HL-60 (cell line): ENCODE data around the gene ZBP1.

ENCODE experiments used
- DNase-seq, 2 experiments: peaks; one replicate each; pipeline ENCODE4 v3.0.0-alpha.2; 2010 to 2020; ENCODE audit warnings: low read depth in 1 of 2, low spot score in 1 of 2
- H3K27ac ChIP-seq: fragments of 250-450 bp; sonication (Bioruptor Pico); replicated peaks from 2 replicates; pipeline ENCODE4 v1.5.1; 2020; ENCODE audit warnings: mild to moderate bottlenecking, moderate library complexity
- H3K27me3 ChIP-seq: fragments of 250-450 bp; sonication (Bioruptor Pico); 2 replicates; pipeline ENCODE4 v1.5.1; 2021; ENCODE audit warnings: mild to moderate bottlenecking, moderate library complexity; ENCODE audit not compliant: insufficient read depth, poor library complexity, severe bottlenecking
- H3K4me3 ChIP-seq: replicated peaks from 2 replicates; pipeline ENCODE4 v1.5.1; 2011; ENCODE audit warnings: mild to moderate bottlenecking, control low read depth, low read length; ENCODE audit not compliant: insufficient read depth
- GABPA ChIP-seq: IDR thresholded peaks from 2 replicates; pipeline ENCODE4 v1.6.1; 2012; ENCODE audit warnings: low read depth
- POLR2AphosphoS5 ChIP-seq: IDR thresholded peaks from 2 replicates; pipeline ENCODE4 v1.6.1; 2012; ENCODE audit warnings: low read depth
- SPI1 ChIP-seq: IDR thresholded peaks from 2 replicates; pipeline ENCODE4 v1.6.1; 2012; ENCODE audit warnings: low read depth, mild to moderate bottlenecking, borderline replicate concordance
- TF ChIP-seq, protein P1 (sequence below): IDR thresholded peaks from 2 replicates; pipeline ENCODE4 v1.6.1; 2012; ENCODE audit warnings: low read depth; ENCODE audit not compliant: insufficient replicate concordance
- TF ChIP-seq, protein P2 (sequence below): IDR thresholded peaks from one replicate; pipeline ENCODE4 v1.5.1; 2011; ENCODE audit warnings: low read length, control low read depth, inconsistent platforms; ENCODE audit not compliant: insufficient read depth

Gene ZBP1

DNA sequence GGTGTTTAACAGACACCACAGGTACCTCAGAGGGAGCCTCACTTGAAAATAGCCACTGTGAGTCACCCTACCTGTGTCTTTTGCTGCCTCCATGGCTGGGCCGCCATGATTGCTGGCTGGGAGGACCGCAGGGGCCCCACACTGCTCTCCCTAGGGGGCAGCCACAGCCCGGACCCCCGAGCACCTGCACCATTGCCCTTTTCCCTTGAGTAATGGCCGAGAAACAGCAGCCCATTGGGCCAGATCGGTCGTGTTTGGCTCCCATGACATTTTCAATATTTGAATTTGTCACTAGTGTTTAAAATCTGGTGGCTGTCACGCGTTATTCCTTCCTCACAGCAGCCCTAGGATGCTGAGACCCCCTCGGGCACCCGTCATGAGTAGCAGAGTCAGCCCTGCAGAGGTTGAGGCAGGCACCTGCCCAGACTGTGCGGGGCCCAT is 6.7 kb downstream of the ZBP1 start:
- no peak for DNase-seq
- no peak overlapping the region for H3K27ac ChIP-seq
- no peak overlapping the region for H3K4me3 ChIP-seq
- TF ChIP-seq, protein P1, sequence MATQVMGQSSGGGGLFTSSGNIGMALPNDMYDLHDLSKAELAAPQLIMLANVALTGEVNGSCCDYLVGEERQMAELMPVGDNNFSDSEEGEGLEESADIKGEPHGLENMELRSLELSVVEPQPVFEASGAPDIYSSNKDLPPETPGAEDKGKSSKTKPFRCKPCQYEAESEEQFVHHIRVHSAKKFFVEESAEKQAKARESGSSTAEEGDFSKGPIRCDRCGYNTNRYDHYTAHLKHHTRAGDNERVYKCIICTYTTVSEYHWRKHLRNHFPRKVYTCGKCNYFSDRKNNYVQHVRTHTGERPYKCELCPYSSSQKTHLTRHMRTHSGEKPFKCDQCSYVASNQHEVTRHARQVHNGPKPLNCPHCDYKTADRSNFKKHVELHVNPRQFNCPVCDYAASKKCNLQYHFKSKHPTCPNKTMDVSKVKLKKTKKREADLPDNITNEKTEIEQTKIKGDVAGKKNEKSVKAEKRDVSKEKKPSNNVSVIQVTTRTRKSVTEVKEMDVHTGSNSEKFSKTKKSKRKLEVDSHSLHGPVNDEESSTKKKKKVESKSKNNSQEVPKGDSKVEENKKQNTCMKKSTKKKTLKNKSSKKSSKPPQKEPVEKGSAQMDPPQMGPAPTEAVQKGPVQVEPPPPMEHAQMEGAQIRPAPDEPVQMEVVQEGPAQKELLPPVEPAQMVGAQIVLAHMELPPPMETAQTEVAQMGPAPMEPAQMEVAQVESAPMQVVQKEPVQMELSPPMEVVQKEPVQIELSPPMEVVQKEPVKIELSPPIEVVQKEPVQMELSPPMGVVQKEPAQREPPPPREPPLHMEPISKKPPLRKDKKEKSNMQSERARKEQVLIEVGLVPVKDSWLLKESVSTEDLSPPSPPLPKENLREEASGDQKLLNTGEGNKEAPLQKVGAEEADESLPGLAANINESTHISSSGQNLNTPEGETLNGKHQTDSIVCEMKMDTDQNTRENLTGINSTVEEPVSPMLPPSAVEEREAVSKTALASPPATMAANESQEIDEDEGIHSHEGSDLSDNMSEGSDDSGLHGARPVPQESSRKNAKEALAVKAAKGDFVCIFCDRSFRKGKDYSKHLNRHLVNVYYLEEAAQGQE = no peak
- no peak for TF ChIP-seq POLR2AphosphoS5
- TF ChIP-seq GABPA = no peak
- TF ChIP-seq SPI1 = no peak
- TF ChIP-seq, protein P2, sequence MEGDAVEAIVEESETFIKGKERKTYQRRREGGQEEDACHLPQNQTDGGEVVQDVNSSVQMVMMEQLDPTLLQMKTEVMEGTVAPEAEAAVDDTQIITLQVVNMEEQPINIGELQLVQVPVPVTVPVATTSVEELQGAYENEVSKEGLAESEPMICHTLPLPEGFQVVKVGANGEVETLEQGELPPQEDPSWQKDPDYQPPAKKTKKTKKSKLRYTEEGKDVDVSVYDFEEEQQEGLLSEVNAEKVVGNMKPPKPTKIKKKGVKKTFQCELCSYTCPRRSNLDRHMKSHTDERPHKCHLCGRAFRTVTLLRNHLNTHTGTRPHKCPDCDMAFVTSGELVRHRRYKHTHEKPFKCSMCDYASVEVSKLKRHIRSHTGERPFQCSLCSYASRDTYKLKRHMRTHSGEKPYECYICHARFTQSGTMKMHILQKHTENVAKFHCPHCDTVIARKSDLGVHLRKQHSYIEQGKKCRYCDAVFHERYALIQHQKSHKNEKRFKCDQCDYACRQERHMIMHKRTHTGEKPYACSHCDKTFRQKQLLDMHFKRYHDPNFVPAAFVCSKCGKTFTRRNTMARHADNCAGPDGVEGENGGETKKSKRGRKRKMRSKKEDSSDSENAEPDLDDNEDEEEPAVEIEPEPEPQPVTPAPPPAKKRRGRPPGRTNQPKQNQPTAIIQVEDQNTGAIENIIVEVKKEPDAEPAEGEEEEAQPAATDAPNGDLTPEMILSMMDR = no peak
- H3K27me3 ChIP-seq = no peaks in the 10 kb centered on the region

DNA sequence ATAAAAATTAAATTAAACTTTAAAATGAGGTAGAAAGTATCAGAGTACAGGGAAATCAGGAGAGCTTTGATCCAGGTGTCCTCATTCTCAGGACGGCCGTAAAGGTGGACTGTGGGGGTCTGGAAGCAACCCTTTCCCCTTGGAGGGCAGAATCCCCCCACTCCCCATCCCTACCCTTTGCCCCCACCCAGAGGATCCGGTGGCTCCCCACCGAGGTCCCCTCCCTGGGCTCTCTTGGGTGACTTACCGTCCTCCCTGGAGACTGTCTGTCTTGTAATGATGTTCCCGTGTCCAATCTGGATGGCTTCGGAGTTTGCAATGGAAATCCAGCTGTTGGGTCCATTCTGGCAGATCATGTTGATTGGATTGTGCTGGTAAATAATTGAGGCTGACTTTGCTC is 7.3 kb downstream of the ZBP1 start:
- H3K27ac ChIP-seq = no peak overlapping the region
- DNase-seq = no peak
- H3K27me3 ChIP-seq = no peaks in the 10 kb centered on the region
- TF ChIP-seq, protein P2 = no peak
- TF ChIP-seq POLR2AphosphoS5 (no peak), GABPA (no peak), SPI1 (no peak)
- TF ChIP-seq, protein P1 = no peak
- no peak overlapping the region for H3K4me3 ChIP-seq

- no peak for TF ChIP-seq SPI1
- TF ChIP-seq, protein P2 = no peak
- TF ChIP-seq GABPA = no peak
- TF ChIP-seq, protein P1 = no peak
- TF ChIP-seq POLR2AphosphoS5 = no peak
These were observed 7.8 kb downstream of the ZBP1 start for GRCh38 chr20:57612436-57612835.

More at GRCh38 chr20:57612436-57612835, 7.8 kb downstream of the ZBP1 start:
- Histone ChIP-seq H3K27ac (no peak overlapping the region), H3K4me3 (no peak overlapping the region), H3K27me3 (no peaks in the 10 kb centered on the region)
- no peak for DNase-seq
